Vagina (tissue), 2 donors: ENCODE measurements around the gene KLK2. TPM values are rescaled to one million over a fixed set of nuclear protein-coding genes. Genes with fewer than 3 reads are reported as not detected.

Source experiments
- DNase-seq, 2 donors: peaks; one replicate each; pipeline ENCODE4 v3.0.0-alpha.2; 2017; ENCODE audit errors: extremely low spot score in 2 of 2
- H3K27ac ChIP-seq: fragments of 200-600 bp; sonication (generic); one replicate; pipeline ENCODE4 v1.5.1; 2019
- H3K27me3 ChIP-seq: fragments of 200-600 bp; sonication (generic); one replicate; pipeline ENCODE4 v1.5.1; 2019
- H3K36me3 ChIP-seq, 2 donors: fragments of 200-600 bp; sonication (generic); one replicate each; pipeline ENCODE4 v1.5.1; 2017 to 2019
- H3K4me1 ChIP-seq: fragments of 200-600 bp; sonication (generic); one replicate; pipeline ENCODE4 v1.5.1; 2019
- H3K4me3 ChIP-seq, 2 donors: fragments of 200-600 bp; sonication (generic); 1 replicate in 1 of 2; 2 replicates in 1 of 2; pipeline ENCODE4 v1.5.1; 2016 to 2019
- H3K9me3 ChIP-seq: fragments of 200-600 bp; sonication (generic); one replicate; pipeline ENCODE4 v1.5.1; 2019
- CTCF ChIP-seq, 3 experiments: fragments of 450-650 bp in 2 of 3; fragments of 200-600 bp in 1 of 3; sonication (generic) in 1 of 3; IDR thresholded peaks; one replicate each; pipeline ENCODE4 v1.5.1; 2017 to 2019; ENCODE audit warnings: antibody characterized with exemption in 3 of 3, mild to moderate bottlenecking in 2 of 3, moderate library complexity in 2 of 3
- POLR2A ChIP-seq, 2 donors: fragments of 450-650 bp; IDR thresholded peaks; one replicate each; pipeline ENCODE4 v1.6.1; 2017; ENCODE audit warnings: antibody characterized with exemption in 2 of 2, mild to moderate bottlenecking in 2 of 2, moderate library complexity in 2 of 2
- POLR2AphosphoS5 ChIP-seq, 2 donors: sonication (generic); formaldehyde crosslinking; IDR thresholded peaks; one replicate each; pipeline ENCODE4 v1.9.0; 2017; ENCODE audit warnings: antibody characterized with exemption in 2 of 2, mild to moderate bottlenecking in 2 of 2, low read depth in 1 of 2; ENCODE audit not compliant: insufficient read depth in 1 of 2
- intact Hi-C: fragments of 100-400 bp; cut with DNase I; formaldehyde crosslinking; loops from one replicate; pipeline ENCODE4 v1.15.1; 2023
- total RNA-seq: library from RNA; depleted of rRNA; stranded (reverse); fragments of >200 nt; gene quantifications from one replicate; pipeline ENCODE4 v1.2.3, GENCODE V29; 2016

The KLK2 gene
- total RNA-seq, 1 donor from 2014 or later, result not detected

DNA sequence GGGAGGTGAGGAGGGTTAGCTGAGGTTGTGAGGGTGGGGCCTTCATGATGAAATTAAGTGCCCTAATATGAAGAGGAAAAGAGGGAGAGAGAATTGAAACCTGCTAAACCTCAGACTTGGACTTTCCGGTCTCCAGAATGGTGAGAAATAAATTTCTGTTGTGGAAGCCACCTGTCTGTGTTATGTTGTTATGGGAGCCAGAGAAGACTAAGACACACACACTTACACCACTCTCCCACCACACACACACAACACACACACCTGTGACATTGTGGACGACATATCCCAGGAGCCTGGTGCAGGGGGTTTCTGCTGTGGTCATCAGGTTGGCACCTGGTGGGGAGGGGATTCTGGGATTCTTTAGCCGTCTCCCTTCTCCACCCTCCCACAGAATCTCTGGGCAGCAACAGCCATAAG, 24.0 kb downstream of the KLK2 start:
- no peak for TF ChIP-seq CTCF (IDR thresholded peaks at IDR 0.05)
- TF ChIP-seq POLR2AphosphoS5 (IDR thresholded peaks at IDR 0.05; ENCODE audit: insufficient read depth in 1 of 2, low read depth in 1 of 2), result no peak
- TF ChIP-seq POLR2A (IDR thresholded peaks at IDR 0.05), result no peak
- no peak for DNase-seq
- no peaks in the 10 kb centered on the region for H3K36me3 ChIP-seq
- no peaks in the 10 kb centered on the region for H3K4me1 ChIP-seq
- no peak overlapping the region for H3K27ac ChIP-seq
- intact Hi-C loops, result no loop called here
- H3K27me3 ChIP-seq, result no peaks in the 10 kb centered on the region
- no peak overlapping the region for H3K4me3 ChIP-seq
- no peaks in the 10 kb centered on the region for H3K9me3 ChIP-seq

GRCh38 chr19:50897612-50898011, 24.4 kb downstream of the KLK2 start:
- TF ChIP-seq POLR2AphosphoS5 (IDR thresholded peaks at IDR 0.05; ENCODE audit: insufficient read depth in 1 of 2, low read depth in 1 of 2), result no peak
- TF ChIP-seq POLR2A (IDR thresholded peaks at IDR 0.05), result no peak
- no peak for TF ChIP-seq CTCF (IDR thresholded peaks at IDR 0.05)
- H3K4me1 ChIP-seq, result no peaks in the 10 kb centered on the region
- intact Hi-C loops, result no loop called here
- no peaks in the 10 kb centered on the region for H3K36me3 ChIP-seq
- H3K27me3 ChIP-seq, result no peaks in the 10 kb centered on the region
- no peak overlapping the region for H3K27ac ChIP-seq
- no peak for DNase-seq
- no peak overlapping the region for H3K4me3 ChIP-seq
- no peaks in the 10 kb centered on the region for H3K9me3 ChIP-seq

DNA sequence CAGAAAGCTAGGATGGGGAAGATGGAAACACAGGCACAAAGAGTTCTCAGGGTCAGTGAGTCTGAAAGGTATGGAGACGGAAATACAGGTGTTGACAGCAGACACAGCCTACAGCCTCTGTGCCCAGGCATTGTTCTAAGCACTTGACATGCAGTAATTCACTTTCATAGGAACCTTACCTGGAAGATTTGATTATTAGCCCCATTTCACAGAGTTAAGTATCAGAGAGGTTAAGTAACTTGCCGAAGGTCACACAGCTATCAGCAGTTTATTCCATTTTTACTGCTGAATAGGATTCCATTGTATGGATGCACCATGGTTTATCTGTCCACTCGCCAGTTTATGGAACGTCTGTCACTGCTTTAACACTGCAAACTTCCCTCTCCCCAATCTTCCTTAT, 24.8 kb downstream of the KLK2 start:
- no peak for DNase-seq
- Histone ChIP-seq H3K4me3 (no peak overlapping the region), H3K27me3 (no peaks in the 10 kb centered on the region), H3K36me3 (no peaks in the 10 kb centered on the region), H3K27ac (no peak overlapping the region), H3K9me3 (no peaks in the 10 kb centered on the region), H3K4me1 (no peaks in the 10 kb centered on the region)
- intact Hi-C loops, result no loop called here
- no peak for TF ChIP-seq CTCF (IDR thresholded peaks at IDR 0.05)
- TF ChIP-seq POLR2A (IDR thresholded peaks at IDR 0.05), result no peak

- Histone ChIP-seq H3K27ac (no peak overlapping the region), H3K27me3 (no peaks in the 10 kb centered on the region), H3K4me3 (no peak overlapping the region), H3K4me1 (no peaks in the 10 kb centered on the region), H3K36me3 (no peaks in the 10 kb centered on the region), H3K9me3 (no peaks in the 10 kb centered on the region)
- intact Hi-C loops, result no loop called here
- TF ChIP-seq CTCF (IDR thresholded peaks at IDR 0.05) (no peak), POLR2A (IDR thresholded peaks at IDR 0.05) (no peak), POLR2AphosphoS5 (IDR thresholded peaks at IDR 0.05; ENCODE audit: insufficient read depth in 1 of 2, low read depth in 1 of 2) (no peak)
- DNase-seq, result no peak
Measured at GRCh38 chr19:50899569-50899968, 26.3 kb downstream of the KLK2 start.

DNA sequence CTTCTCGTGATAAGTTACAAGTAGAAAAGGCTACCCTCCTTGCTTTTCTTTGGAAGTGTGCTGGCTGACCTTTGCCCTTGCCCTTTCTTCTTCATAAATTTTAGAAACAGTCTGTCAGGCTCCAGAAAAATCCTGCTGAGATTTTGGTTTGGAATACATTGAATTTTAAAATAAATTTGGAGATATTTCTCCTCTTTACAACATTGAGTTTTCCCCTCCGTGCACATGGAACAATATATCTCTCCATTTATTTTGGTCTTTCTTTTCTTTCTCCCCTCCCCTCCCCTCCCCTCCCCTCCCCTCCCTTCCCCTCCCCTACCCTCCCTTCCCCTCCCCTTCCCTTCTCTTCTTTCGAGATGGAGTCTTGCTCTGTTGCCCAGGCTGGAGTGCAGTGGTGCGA, 29.4 kb downstream of the KLK2 start:
- H3K27me3 ChIP-seq, result no peaks in the 10 kb centered on the region
- no peak for TF ChIP-seq CTCF (IDR thresholded peaks at IDR 0.05)
- no peak for TF ChIP-seq POLR2AphosphoS5 (IDR thresholded peaks at IDR 0.05; ENCODE audit: insufficient read depth in 1 of 2, low read depth in 1 of 2)
- no peak for TF ChIP-seq POLR2A (IDR thresholded peaks at IDR 0.05)
- H3K9me3 ChIP-seq, result no peaks in the 10 kb centered on the region
- H3K4me1 ChIP-seq, result no peaks in the 10 kb centered on the region
- DNase-seq, result no peak
- H3K27ac ChIP-seq, result no peak overlapping the region
- intact Hi-C loops, result no loop called here
- H3K36me3 ChIP-seq, result no peaks in the 10 kb centered on the region
- H3K4me3 ChIP-seq, result no peak overlapping the region
